Neural progenitor cell (in vitro differentiated cells): ENCODE results near the gene ELAPOR1.

Experiments
- CTCF ChIP-seq: fragments of 200-600 bp; sonication (generic); IDR thresholded peaks from 2 replicates; pipeline ENCODE4 v1.5.1; 2017; ENCODE audit warnings: antibody characterized with exemption, mild to moderate bottlenecking
- EZH2 ChIP-seq: fragments of 200-600 bp; sonication (generic); IDR thresholded peaks from 2 replicates; pipeline ENCODE4 v1.6.1; 2017; ENCODE audit warnings: antibody characterized with exemption, mild to moderate bottlenecking, moderate library complexity

- TF ChIP-seq EZH2 (no peak), CTCF (no peak)
Observed at GRCh38 chr1:109094377-109094803, 19.5 kb upstream of the ELAPOR1 start.
